Naive B cell (primary cell): ENCODE results near the gene WDR76. TPM values are rescaled to one million over a fixed set of nuclear protein-coding genes. Genes with fewer than 3 reads are reported as not detected.
A peak's percentile ranks its signal among the peaks of the same experiment; 100 is the strongest.
"Not testable (repeated sequence)": the region's sequence is repeated elsewhere in the genome, so short reads cannot be mapped to it uniquely, and the experiment has no call there.

Experiments used
- ATAC-seq, 2 donors: fragments of 150-1000 bp; cut with Tn5 transposase; 2 replicates each; pipeline ENCODE4 v1.10.0; 2021; ENCODE audit warnings: low read depth in 2 of 2, mild to moderate bottlenecking in 2 of 2, moderate library complexity in 2 of 2
- DNase-seq: peaks from one replicate; pipeline ENCODE4 v3.0.0; 2022
- H3K27ac Mint-ChIP-seq, 6 donors: one replicate each; pipeline ENCODE4 v1.8.0; 2020 to 2022; ENCODE audit warnings: mild to moderate bottlenecking in 6 of 6, mixed read lengths in 6 of 6, moderate library complexity in 5 of 6, inconsistent platforms in 2 of 6
- H3K27me3 Mint-ChIP-seq, 3 donors: one replicate each; pipeline ENCODE4 v1.8.0; 2021 to 2022; ENCODE audit warnings: mixed read lengths in 3 of 3, mild to moderate bottlenecking in 1 of 3
- H3K36me3 Mint-ChIP-seq, 2 donors: one replicate each; pipeline ENCODE4 v1.8.0; 2020 to 2022; ENCODE audit warnings: mixed read lengths in 2 of 2, inconsistent platforms in 1 of 2, mild to moderate bottlenecking in 1 of 2
- H3K4me1 Mint-ChIP-seq, 3 donors: one replicate each; pipeline ENCODE4 v1.8.0; 2020 to 2022; ENCODE audit warnings: mixed read lengths in 3 of 3, inconsistent platforms in 1 of 3, mild to moderate bottlenecking in 1 of 3, moderate library complexity in 1 of 3
- H3K4me3 Mint-ChIP-seq, 8 donors: one replicate each; pipeline ENCODE4 v1.8.0; 2020 to 2022; ENCODE audit warnings: mild to moderate bottlenecking in 8 of 8, mixed read lengths in 8 of 8, moderate library complexity in 8 of 8, inconsistent platforms in 2 of 8
- H3K9me3 Mint-ChIP-seq, 7 donors: one replicate each; pipeline ENCODE4 v1.8.0; 2020 to 2022; ENCODE audit warnings: mixed read lengths in 7 of 7, mild to moderate bottlenecking in 5 of 7, inconsistent platforms in 2 of 7, moderate library complexity in 1 of 7
- polyA plus RNA-seq, 6 donors: library from polyadenylated mRNA; unstranded; fragments of 300-500 nt; fragmentation: Illumina TruSeq; gene quantifications; one replicate each; pipeline ENCODE4 v1.2.3, GENCODE V29; 2021; ENCODE audit warnings: low read depth in 6 of 6

Gene WDR76
- polyA plus RNA-seq, 6 donors from 2014 or later = 2.8 to 7.8 (median 6.0) TPM

GRCh38 chr15:43828061-43828657 lies 1.4 kb downstream of the WDR76 start:
- DNase-seq (no peak), ATAC-seq (no peak)
- Mint-ChIP-seq H3K4me1 (peaks cover 33 to 66% (median 44%) of the 10 kb centered on the region in 3 donors), H3K9me3 (no peaks in the 10 kb centered on the region), H3K27me3 (no peaks in the 10 kb centered on the region), H3K4me3 (peak overlapping the region in 7 of 8 donors; percentile 33 to 99 (median 89)), H3K27ac (peak overlapping the region; percentile 32 to 85 (median 72)), H3K36me3 (no peaks in the 10 kb centered on the region)

GRCh38 chr15:43829951-43830540 lies 3.2 kb downstream of the WDR76 start:
- not testable (repeated sequence) for H3K36me3 Mint-ChIP-seq, ATAC-seq, H3K9me3 Mint-ChIP-seq, H3K27me3 Mint-ChIP-seq, DNase-seq
- peaks cover 25 to 51% (median 37%) of the 10 kb centered on the region in 3 donors for H3K4me1 Mint-ChIP-seq
- peak overlapping the region in 2 of 6 donors; percentile 60 to 90 for H3K27ac Mint-ChIP-seq
- H3K4me3 Mint-ChIP-seq = peak overlapping the region in 1 of 8 donors; percentile 74

DNA sequence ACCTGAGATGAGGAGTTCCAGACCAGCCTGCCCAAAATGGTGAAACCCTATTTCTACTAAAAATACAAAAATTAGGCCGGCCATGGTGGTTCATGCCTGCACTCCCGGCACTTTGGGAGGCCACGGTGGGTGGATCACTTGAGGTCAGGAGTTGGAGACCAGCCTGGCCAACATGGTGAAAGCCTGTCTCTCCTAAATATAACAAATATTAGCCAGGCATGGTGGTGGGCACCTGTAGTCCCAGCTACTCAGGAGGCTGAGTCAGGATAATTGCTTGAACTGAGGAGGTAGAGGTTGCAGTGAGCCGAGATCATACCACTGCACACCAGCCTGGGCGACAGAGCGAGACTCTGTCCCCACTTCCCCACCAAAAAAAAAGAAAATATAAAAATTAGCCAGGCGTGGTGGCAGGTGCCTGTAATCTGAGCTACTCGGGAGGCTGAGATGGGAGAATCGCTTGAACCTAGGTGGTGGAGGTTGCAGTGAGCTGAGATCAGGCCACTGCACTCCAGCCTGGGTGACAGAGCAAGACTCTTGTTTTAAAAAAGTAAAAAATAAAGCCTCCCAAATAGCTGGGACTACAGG lies 4.0 kb downstream of the WDR76 start:
- H3K4me3 Mint-ChIP-seq = peak overlapping the region in 1 of 8 donors; percentile 6
- H3K36me3 Mint-ChIP-seq, DNase-seq, H3K27me3 Mint-ChIP-seq, H3K9me3 Mint-ChIP-seq, ATAC-seq, H3K27ac Mint-ChIP-seq: not testable (repeated sequence)
- peaks cover 25 to 50% (median 37%) of the 10 kb centered on the region in 3 donors for H3K4me1 Mint-ChIP-seq

- ATAC-seq, H3K36me3 Mint-ChIP-seq, H3K27me3 Mint-ChIP-seq, H3K9me3 Mint-ChIP-seq, DNase-seq: not testable (repeated sequence)
- Mint-ChIP-seq H3K4me1 (peaks cover 25 to 44% (median 31%) of the 10 kb centered on the region in 3 donors), H3K4me3 (peak overlapping the region in 1 of 8 donors; percentile 57), H3K27ac (peak overlapping the region in 2 of 6 donors; percentile 34 to 83)
Measured at GRCh38 chr15:43831519-43832052, 4.8 kb downstream of the WDR76 start.

DNA sequence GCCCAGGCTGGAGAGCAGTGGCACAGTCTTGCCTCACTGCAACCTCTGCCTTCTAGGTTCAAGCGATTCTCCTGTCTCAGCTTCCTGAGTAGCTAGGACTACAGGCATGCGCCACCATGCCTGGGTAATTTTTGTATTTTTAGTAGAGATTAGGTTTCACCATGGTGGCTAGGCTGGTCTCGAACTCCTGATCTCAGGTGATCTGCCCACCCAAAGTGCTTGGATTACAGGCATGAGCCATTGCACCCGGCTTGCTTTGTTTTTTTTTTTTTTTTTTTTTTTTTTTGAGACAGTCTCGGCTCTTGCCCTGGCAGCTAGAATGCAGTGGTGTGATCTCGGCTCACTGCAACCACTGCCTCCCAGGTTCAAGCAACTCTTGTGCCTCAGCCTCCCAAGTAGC lies 5.7 kb downstream of the WDR76 start:
- DNase-seq, H3K36me3 Mint-ChIP-seq, H3K27me3 Mint-ChIP-seq, ATAC-seq, H3K27ac Mint-ChIP-seq, H3K9me3 Mint-ChIP-seq: not testable (repeated sequence)
- H3K4me3 Mint-ChIP-seq = peak overlapping the region in 1 of 8 donors; percentile 61
- H3K4me1 Mint-ChIP-seq = peaks cover 19 to 36% (median 22%) of the 10 kb centered on the region in 3 donors

GRCh38 chr15:43845421-43845820 lies 18.6 kb downstream of the WDR76 start:
- Mint-ChIP-seq H3K36me3 (peaks cover 11 to 13% of the 10 kb centered on the region in 2 donors), H3K27me3 (no peaks in the 10 kb centered on the region), H3K4me3 (no peak overlapping the region), H3K9me3 (no peaks in the 10 kb centered on the region), H3K27ac (no peak overlapping the region), H3K4me1 (peaks cover 0 to 7% (median 5%) of the 10 kb centered on the region in 3 donors)
- DNase-seq = no peak
- ATAC-seq = no peak

DNA sequence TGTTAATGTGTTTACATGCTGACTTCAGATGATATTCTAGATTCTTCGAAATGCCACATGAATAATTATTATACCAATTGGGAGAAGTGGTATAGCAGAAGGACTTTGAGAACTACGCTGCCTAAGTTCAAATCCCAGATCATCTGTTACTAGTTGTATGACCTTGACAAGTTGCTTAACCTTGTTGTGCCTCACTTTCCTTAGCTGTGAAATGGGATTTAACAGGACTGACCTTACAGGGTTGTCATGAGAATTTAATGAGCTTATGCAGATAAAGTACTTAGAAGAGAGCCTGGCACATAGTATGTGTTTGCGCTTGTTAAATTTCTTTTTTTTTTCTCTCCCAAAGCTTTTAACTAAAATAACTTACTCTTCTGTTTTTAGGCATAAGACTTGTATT lies 24.4 kb downstream of the WDR76 start:
- ATAC-seq (no peak), DNase-seq (no peak)
- no peaks in the 10 kb centered on the region for H3K27me3 Mint-ChIP-seq
- peaks cover 0 to 2% (median 0%) of the 10 kb centered on the region in 7 donors for H3K9me3 Mint-ChIP-seq
- no peak overlapping the region for H3K4me3 Mint-ChIP-seq
- H3K4me1 Mint-ChIP-seq = peaks cover 0 to under 1% (median 0%) of the 10 kb centered on the region in 3 donors
- H3K27ac Mint-ChIP-seq = no peak overlapping the region
- H3K36me3 Mint-ChIP-seq = peaks cover 0 to under 1% of the 10 kb centered on the region in 2 donors

DNA sequence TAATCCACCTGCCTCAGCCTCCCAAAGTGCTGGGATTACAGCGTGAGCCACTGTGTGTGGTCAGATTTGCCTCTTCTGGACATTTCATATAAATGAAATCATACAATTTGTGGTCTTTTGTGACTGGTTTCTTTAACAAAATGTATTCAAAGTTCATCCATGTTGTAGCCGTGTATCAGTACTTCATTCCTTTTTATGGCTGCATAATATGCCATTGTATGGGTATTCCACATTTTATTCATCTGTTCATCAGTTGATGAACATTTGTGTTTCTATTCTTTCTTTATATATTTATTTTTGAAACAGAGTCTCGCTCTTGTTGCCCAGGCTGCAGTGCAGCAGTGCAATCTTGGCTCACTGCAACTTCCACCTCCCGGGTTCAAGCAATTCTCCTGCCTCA lies 25.8 kb downstream of the WDR76 start:
- H3K27ac Mint-ChIP-seq = no peak overlapping the region
- H3K36me3 Mint-ChIP-seq = no peaks in the 10 kb centered on the region
- no peak overlapping the region for H3K4me3 Mint-ChIP-seq
- H3K9me3 Mint-ChIP-seq = peaks cover 0 to 2% (median 0%) of the 10 kb centered on the region in 7 donors
- DNase-seq (no peak), ATAC-seq (no peak)
- no peaks in the 10 kb centered on the region for H3K27me3 Mint-ChIP-seq
- H3K4me1 Mint-ChIP-seq = no peaks in the 10 kb centered on the region

DNA sequence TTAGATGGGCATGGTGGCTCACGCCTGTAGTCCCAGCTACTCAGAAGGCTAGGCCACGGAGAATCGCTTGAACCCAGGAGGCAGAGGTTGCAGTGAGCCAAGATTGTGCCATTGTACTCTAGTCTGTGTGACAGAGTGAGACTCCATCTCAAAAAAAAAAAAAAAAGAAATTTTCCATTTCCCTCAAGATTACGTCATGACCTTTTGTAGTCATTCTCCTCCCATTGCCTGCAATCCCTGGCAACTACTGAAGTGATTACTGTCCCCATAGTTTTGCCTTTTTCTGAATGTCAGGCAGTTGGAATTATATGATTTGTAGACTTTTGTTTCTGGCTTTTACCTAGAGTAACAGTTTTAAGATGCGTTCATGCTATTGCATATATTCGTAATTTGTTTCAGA lies 28.0 kb downstream of the WDR76 start:
- Mint-ChIP-seq H3K27ac (no peak overlapping the region), H3K36me3 (peaks cover 11 to 12% of the 10 kb centered on the region in 2 donors), H3K4me3 (no peak overlapping the region), H3K9me3 (peaks cover 0 to 2% (median 0%) of the 10 kb centered on the region in 7 donors), H3K4me1 (no peaks in the 10 kb centered on the region), H3K27me3 (no peaks in the 10 kb centered on the region)
- DNase-seq (no peak), ATAC-seq (no peak)

DNA sequence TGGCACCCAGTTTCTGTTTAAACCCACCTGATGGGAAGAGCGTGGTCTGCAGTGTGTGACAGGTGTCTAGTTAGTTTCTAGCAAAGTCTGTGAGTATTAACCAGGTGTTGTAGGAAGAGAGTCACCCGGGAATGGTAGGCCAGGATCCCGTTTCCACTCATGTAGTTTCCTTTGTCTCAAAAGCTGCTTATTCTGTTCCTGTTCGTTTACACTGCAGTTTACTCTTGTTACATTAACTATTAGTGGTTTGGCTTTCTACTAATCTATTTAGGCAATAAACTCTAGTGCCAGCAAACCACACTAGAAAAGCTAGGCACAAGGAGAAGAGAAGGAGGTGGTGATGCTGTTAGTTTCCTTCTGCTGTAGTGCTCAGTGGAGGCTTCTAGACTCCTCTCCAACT lies 32.7 kb downstream of the WDR76 start:
- no peak for ATAC-seq
- no peak for DNase-seq
- Mint-ChIP-seq H3K4me3 (no peak overlapping the region), H3K4me1 (no peaks in the 10 kb centered on the region), H3K27me3 (no peaks in the 10 kb centered on the region), H3K9me3 (no peaks in the 10 kb centered on the region), H3K36me3 (peaks cover 11 to 12% of the 10 kb centered on the region in 2 donors), H3K27ac (peak overlapping the region in 1 of 6 donors; percentile 63)

DNA sequence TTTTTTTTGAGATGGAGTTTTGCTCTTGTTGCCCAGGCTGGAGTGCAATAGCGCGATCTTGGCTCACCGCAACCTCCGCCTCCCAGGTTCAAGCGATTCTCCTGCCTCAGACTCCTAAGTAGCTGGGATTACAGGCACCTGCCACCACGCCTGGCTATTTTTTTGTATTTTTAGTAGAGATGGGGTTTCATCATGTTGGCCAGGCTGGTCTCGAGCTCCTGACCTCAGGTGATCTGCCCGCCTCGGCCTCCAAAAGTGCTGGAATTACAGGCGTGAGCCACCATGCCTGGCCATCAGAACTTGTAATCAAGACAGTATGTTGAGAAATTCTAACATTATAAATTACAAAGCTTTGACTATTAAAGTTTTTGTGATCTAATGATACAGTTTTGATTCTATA lies 39.8 kb downstream of the WDR76 start:
- not testable (repeated sequence) for H3K27me3 Mint-ChIP-seq, DNase-seq, H3K36me3 Mint-ChIP-seq, H3K9me3 Mint-ChIP-seq, H3K4me3 Mint-ChIP-seq, H3K4me1 Mint-ChIP-seq, ATAC-seq, H3K27ac Mint-ChIP-seq

DNA sequence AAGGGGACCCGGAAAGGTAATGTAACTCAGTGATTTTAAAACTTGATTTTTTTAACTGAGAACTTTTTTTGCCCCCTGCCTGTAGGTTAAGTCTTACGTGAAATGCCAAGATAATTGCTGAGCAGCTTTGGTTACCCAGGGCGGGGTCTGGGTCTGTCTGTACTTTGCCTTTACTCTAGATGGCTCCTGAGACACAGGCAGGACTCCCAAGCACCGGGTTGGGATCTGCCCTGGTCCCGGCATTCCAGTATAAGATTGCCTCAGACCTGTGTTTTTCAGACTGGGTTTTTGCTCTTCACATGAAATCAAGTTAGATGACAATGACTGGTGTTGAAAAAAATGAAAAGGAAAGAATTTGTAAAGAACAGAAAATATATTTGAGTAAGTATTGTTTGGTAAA lies 40.3 kb downstream of the WDR76 start:
- Mint-ChIP-seq H3K4me1 (peaks cover 0 to 8% (median 5%) of the 10 kb centered on the region in 3 donors), H3K9me3 (no peaks in the 10 kb centered on the region), H3K27ac (no peak overlapping the region), H3K27me3 (no peaks in the 10 kb centered on the region), H3K36me3 (no peaks in the 10 kb centered on the region), H3K4me3 (no peak overlapping the region)
- ATAC-seq (no peak), DNase-seq (no peak)

- H3K4me1 Mint-ChIP-seq = peaks cover 0 to 8% (median 5%) of the 10 kb centered on the region in 3 donors
- no peak overlapping the region for H3K4me3 Mint-ChIP-seq
Measured at GRCh38 chr15:43868406-43868805, 41.6 kb downstream of the WDR76 start.

GRCh38 chr15:43871835-43872234 lies 45.0 kb downstream of the WDR76 start:
- ATAC-seq = no peak
- Mint-ChIP-seq H3K27me3 (no peaks in the 10 kb centered on the region), H3K27ac (no peak overlapping the region), H3K9me3 (no peaks in the 10 kb centered on the region), H3K4me1 (peaks cover 0 to 8% (median 5%) of the 10 kb centered on the region in 3 donors), H3K36me3 (no peaks in the 10 kb centered on the region), H3K4me3 (no peak overlapping the region)
- DNase-seq = no peak

More at GRCh38 chr15:43868406-43868805, 41.6 kb downstream of the WDR76 start:
- H3K27ac Mint-ChIP-seq = peak overlapping the region in 2 of 6 donors; percentile 17 to 63
- ATAC-seq (no peak), DNase-seq (no peak)
- H3K9me3 Mint-ChIP-seq = no peaks in the 10 kb centered on the region
- no peaks in the 10 kb centered on the region for H3K27me3 Mint-ChIP-seq
- no peaks in the 10 kb centered on the region for H3K36me3 Mint-ChIP-seq
